RWPE1 (cell line): ENCODE measurements around the gene FGFR1OP2.

ENCODE experiments used
- CTCF ChIA-PET: fragments of 350-600 bp; sonication (Branson Sonifier 250); formaldehyde crosslinking; extraction: SDS; loops from one replicate; lab custom pipeline; 2021; lab: Yijun Ruan, JAX
- POLR2A ChIA-PET: fragments of 400-600 bp; formaldehyde crosslinking; extraction: SDS; loops from one replicate; lab custom pipeline; 2020; ENCODE audit warnings: antibody characterized with exemption; ENCODE audit not compliant: low non-redundant PET; lab: Yijun Ruan, JAX
- DNase-seq: peaks from one replicate; pipeline ENCODE4 v3.0.0; 2012; ENCODE audit warnings: low spot score
- H3K27ac ChIP-seq: fragments of 450-650 bp; 2 replicates; pipeline ENCODE4 v1.5.1; 2017
- CTCF ChIP-seq: fragments of 450-650 bp; conservative IDR thresholded peaks from 2 replicates; pipeline ENCODE4 v1.5.1; 2017; ENCODE audit warnings: low read depth, mild to moderate bottlenecking

FGFR1OP2 gene

DNA sequence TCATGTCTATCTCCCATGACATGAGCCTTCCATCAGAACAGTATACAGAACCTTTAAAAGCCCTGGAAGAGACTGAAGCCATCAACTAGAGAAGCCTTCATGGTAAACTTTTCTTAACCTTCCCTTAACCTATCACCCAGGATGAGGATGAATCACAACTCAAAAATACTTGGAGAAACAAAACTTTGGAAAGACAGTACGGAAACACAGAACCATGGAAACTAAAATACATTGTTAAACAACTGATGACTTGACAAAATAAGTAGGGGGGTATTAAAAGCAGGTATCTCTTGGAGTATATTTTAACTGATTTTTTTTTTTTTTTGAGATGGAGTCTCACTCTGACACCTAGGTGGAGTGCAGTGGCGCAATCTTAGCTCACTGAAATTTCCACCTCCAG is 67.2 kb downstream of the FGFR1OP2 start:
- DNase-seq, result no peak
- ChIA-PET CTCF (no interaction called here), POLR2A (no interaction called here)
- H3K27ac ChIP-seq, result no peak overlapping the region
- TF ChIP-seq CTCF, result no peak

DNA sequence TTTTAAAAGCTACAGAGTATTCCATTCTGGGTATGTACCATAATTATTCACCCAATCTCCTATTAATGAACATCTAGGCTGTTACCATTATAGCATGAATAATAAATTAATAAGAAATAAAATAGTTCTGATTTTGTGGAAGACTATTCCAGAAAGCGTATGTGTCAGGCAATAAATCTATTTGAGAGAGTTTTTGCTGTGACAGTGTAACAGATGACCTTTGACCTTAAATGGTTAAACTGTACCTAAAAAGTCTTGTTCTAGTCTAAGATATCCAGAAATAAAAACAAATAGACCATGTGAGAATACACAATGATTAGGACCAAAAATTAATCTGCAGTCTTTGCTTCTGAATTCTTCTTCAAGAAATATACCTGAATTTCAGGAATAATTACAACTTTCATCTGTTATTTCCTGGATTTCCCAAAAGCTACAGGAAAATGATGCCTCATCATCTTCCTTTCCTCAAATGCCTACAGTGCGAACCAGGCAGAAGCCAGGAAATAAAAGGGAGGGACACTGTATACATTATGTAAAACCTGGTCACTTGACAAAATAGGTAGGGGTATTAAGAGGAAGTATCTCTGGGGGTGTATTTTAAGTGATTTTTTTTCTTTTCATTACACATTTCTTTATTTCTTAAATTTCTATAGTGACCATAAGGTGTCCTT is 68.7 kb downstream of the FGFR1OP2 start:
- no peak for DNase-seq
- ChIA-PET POLR2A (no interaction called here), CTCF (interaction anchor here (0.6 kb wide), 3 partner anchors 9 to 317 kb away, joined by 3 to 6 read pairs (median 3); no protein-coding TSS in a partner anchor)
- H3K27ac ChIP-seq, result no peak overlapping the region
- TF ChIP-seq CTCF, result no peak

DNA sequence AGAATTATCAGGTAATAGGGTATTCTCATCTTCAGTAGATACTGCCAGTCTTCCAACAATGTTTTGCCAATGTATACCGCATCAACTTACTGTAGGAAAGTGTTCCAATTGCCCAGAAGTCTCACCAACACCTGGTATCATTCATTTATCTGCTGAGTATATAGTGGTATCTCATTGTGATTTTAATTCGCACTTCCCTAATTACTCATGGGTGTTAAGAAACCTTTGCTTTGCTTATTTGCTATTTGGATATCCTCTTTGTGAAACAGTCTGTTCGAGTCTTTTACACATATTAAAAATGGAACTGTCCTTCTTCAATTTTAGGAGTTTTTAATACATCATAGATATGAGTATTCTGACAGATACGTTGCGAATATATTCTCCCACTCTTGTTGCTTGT is 69.8 kb downstream of the FGFR1OP2 start:
- CTCF ChIA-PET, result no interaction called here
- POLR2A ChIA-PET, result no interaction called here
- no peak overlapping the region for H3K27ac ChIP-seq

GRCh38 chr12:27009881-27010301 is 71.6 kb downstream of the FGFR1OP2 start:
- DNase-seq, result no peak
- ChIA-PET CTCF (no interaction called here), POLR2A (no interaction called here)
- no peak overlapping the region for H3K27ac ChIP-seq
- TF ChIP-seq CTCF, result no peak

More for the DNA sequence above, 69.8 kb downstream of the FGFR1OP2 start:
- no peak for TF ChIP-seq CTCF
- no peak for DNase-seq

DNA sequence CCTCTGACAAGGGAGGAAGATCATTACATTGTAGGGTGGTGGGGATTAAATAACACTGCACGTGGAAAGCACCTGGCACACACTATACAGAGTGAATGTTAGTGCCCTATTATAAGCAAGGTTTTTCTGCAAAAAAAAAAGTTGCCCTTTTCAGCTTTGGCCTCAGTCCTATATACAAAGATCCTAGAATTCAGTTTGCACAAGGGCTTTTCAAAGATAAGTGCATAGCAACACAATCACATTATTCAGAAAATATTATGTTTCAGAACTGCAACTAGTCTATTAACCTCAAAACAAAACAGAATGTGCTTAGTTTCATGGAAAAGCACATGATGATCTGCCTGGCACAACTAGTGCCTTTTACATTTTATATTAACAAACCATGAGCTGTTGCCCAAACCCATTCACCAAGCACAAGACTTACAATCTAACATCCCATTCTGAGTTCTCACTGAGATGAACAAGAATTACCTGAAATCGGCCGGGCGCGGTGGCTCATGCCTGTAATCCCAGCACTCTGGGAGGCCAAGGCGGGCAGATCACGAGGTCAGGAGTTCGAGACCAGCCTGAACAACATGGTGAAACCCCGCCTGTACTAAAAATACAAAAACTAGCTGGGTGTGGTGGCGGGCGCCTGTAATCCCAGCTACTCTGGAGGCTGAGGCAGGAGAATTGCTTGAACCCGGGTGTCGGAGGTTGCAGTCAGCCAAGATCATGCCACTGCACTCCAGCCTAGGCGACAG is 74.1 kb downstream of the FGFR1OP2 start:
- H3K27ac ChIP-seq, result peak overlapping the region; percentile 65
- ChIA-PET POLR2A (no interaction called here), CTCF (interaction anchor here (0.6 to 0.7 kb wide), 2 partner anchors 12 to 596 kb away, joined by 3 to 4 read pairs; no protein-coding TSS in a partner anchor)
- no peak for DNase-seq
- TF ChIP-seq CTCF, result no peak

- peak overlapping the region; percentile 65 for H3K27ac ChIP-seq
- CTCF ChIA-PET, result interaction anchor here (0.7 kb wide), 1 partner anchor 596 kb away, joined by 3 read pairs; no protein-coding TSS in a partner anchor
- no peak for TF ChIP-seq CTCF
- no peak for DNase-seq
- POLR2A ChIA-PET, result interaction anchor here (0.7 kb wide), 1 partner anchor 10 kb away, joined by 3 read pairs; no protein-coding TSS in a partner anchor
These were observed 74.6 kb downstream of the FGFR1OP2 start for GRCh38 chr12:27012982-27013255.
